NCI-H2029 treated with DMSO at 0.1 percent for 48 hours (cell line): ENCODE measurements around the gene ZNF587B.
"Not testable (repeated sequence)": the region's sequence is repeated elsewhere in the genome, so short reads cannot be mapped to it uniquely, and the experiment has no call there.

Experiments used
- DNase-seq: peaks from one replicate; lab custom pipeline; 2025; lab: John Stamatoyannopoulos, UW

ZNF587B gene

DNA sequence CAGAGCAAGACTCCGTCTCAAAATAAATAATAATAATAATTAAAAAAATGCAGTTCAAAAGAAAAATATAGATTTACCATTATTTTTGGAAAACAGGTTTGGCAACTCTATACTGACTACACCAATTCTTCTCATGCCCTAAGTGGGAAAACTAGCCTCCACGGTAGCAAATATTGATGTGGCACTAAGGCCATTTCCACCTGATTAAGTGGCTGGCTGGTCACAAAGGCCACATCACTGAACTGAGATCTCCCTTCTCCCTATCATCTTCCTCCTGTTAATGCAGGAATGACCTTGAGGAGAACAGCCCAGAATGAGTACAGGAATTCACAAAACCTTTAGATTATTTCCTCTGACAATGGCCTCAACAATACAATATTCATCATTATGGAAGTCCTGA is 40.1 kb downstream of the ZNF587B start:
- DNase-seq, result no peak

GRCh38 chr19:57872450-57872849 is 42.4 kb downstream of the ZNF587B start:
- no peak for DNase-seq

DNA sequence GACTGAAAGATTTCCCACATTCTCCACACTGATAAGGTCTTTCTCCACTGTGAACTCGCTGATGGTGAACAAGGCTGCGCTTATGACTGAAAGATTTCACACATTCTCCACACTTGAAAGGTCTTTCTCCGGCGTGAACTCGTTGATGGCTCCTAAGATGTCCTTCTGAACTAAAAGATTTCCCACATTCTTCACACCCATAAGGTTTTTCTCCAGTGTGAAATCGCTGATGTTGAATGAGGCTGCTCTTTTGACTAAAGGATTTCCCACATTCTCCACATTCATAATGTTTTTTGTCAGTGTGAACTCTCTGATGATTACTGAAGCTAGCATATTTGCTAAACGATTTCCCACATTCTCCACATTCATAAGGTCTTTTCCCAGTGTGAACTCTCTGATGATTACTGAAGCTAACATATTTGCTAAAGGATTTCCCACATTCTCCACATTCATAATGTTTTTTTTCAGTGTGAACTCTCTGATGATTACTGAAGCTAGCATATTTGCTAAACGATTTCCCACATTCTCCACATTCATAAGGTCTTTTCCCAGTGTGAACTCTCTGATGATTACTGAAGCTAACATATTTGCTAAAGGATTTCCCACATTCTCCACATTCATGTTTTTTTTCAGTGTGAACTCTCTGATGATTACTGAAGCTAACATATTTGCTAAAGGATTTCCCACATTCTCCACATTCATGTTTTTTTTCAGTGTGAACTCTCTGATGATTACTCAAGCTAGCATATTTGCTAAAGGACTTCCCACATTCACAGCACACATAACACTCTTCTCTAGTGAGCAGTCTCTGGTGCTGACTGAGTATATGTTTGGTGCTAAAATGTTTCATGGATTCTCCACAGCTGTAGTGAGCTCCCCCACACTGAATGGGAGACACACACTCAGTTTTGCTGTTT is 44.0 kb downstream of the ZNF587B start:
- not testable (repeated sequence) for DNase-seq

DNA sequence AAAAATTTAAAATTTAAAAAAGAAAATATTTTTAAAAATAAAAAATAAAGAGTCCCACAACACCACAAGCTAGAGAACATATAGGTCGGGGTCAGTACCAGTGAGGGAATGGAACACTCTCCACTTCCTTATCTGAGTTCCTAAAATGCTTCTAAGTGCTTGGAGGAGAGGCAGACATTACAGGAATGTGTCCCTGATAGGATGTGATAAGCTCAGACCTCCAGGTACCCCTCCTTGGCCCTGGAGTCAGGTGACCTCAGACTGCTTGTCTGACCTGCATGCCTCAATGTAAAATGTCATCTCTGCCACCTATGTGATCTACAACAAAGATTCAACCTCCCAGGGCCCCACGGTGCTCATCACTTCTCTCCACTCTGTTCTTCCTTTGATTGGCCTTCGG is 55.9 kb downstream of the ZNF587B start:
- no peak for DNase-seq

GRCh38 chr19:57887195-57887941 is 57.3 kb downstream of the ZNF587B start:
- no peak for DNase-seq

- DNase-seq, result peak; percentile 8
Measured at GRCh38 chr19:57888107-57888559, 58.0 kb downstream of the ZNF587B start.

- peak; percentile 83 for DNase-seq
Measured at GRCh38 chr19:57888560-57889231, 58.6 kb downstream of the ZNF587B start, which contains the start of gene ZNF814. ZNF814 (minus strand) TSS chr19:57889037; CDS start chr19:57888802, 235 bp downstream.

- not testable (repeated sequence) for DNase-seq
Measured at GRCh38 chr19:57890706-57891105, 60.6 kb downstream of the ZNF587B start.
